H54 (cell line): ENCODE data around the gene SIGLEC12.
"Not testable (repeated sequence)": the region's sequence is repeated elsewhere in the genome, so short reads cannot be mapped to it uniquely, and the experiment has no call there.

ENCODE experiments used
- DNase-seq: peaks from one replicate; pipeline ENCODE4 v3.0.0; 2011; ENCODE audit warnings: low spot score, mixed read lengths; ENCODE audit not compliant: insufficient read length
- FAIRE-seq: peaks from 3 replicates; lab custom pipeline; 2011; peaks lifted over from hg19 to GRCh38; lab: Jason Lieb, UNC
- POLR2A ChIP-seq: IDR thresholded peaks from 2 replicates; pipeline ENCODE4 v1.6.1; 2011; ENCODE audit warnings: low read depth, mild to moderate bottlenecking, low read length

SIGLEC12 gene

DNA sequence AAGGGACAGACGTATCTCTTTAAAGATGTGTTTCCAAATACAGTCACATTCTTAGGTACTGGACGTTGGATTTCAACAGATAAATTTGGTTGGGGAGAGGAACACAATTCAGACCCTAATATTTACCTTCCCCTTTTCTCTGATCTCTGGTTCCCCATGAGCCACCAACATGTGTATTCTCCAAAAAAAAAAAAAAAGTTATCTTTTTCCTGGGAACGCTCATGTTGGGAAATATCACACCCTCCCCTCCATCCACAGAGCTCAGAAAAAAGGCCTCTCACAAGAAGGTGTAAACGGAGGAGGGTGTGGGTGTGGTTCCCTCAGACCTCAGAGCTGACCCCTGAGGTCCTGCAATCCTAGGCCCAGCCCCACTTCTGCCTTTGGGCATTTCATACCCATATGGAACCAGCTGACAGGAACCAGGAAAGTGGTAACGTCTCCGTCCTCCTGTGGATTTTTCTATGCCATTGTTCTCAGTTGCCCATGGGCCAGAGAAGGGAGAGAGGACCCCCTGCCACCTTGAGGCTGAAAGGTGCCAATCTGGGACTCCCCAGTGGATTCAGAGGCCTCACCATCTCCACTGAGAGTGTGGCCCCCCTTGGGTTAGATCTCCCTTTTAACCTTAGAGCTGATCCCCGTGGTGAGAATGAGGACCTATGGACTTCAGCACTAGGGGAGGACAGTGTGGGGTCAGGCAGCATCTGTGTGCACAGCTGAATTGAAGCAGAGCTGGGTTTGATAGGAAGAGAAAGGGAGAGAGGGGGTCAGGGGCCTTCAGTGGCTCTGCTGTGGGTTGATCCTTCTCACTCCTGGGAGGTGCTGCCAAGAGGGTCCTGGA is 8.4 kb upstream of the SIGLEC12 start:
- FAIRE-seq = no peak
- TF ChIP-seq POLR2A = no peak

DNA sequence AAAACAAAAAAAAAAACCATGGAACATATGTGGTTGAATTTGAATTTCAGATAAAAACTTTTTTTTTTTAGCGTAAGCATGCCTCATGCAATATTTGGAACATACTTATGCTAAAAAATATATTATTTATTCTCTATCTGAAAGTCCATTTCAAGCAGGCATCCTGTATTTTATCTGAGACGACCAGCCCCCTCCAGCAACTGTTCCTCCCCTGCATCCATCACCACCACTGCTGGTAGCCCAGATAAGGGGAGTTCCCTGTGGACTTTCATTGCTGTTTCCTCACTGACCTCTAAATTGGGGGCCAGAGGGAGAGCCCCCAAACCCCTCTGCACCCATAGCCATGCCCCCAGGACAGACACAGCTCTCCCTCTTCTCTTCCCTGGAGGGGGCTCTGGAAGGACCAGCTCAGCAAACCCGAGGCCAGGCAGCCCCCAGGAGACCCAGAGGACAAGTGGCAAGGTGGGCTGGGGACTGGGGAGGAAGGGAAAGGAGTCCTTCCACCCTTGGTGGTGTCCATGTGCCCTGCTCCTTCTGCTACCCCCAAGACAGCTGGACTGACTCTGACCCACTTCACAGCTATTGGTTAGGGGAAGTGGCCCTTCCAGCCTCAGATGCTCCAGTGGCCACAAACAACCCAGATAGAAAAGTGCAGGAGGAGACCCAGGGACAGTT is 6.6 kb upstream of the SIGLEC12 start:
- DNase-seq (no peak), FAIRE-seq (no peak)
- no peak for TF ChIP-seq POLR2A

More for the DNA sequence above, 8.4 kb upstream of the SIGLEC12 start:
- no peak for DNase-seq

DNA sequence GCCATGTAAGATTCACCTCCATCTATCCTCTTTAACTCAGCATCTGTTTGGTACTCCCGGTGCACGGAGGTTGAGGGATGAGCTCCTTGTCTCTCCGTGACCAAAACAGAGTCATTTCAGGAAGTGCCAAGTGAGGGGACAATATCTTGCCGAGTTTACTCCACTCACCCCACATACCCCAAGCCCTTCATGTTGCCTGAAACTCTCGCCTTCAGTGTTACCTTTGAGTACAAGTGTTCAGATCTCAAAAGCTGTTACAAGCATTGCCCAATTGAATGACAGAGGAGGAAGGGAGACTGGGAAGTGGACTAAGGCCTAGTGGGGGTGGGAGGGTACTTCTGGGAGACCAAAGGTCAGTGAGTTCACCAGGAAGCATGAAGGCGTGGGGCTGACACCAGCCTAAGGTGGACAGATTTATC is 6.0 kb upstream of the SIGLEC12 start:
- DNase-seq (no peak), FAIRE-seq (no peak)
- TF ChIP-seq POLR2A = no peak

DNA sequence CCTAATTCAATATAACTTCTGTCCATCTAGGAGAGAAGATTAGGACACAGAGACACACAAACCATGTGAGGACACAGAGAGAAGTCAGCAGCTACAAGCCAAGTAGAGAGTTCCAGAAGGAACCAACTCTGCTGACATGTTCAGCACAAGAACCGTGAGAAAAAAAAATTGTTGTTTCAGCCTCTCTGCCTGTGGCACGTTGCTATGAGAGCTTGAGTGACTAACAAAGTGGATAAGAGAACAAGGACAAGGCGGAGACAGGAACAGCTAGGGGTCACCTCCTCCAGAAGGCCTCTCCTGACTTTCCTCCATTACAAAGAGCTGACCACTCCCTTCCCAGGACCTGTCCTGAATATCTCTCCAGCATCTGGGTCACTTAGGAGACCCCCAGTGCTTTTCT is 5.6 kb upstream of the SIGLEC12 start:
- no peak for FAIRE-seq
- no peak for TF ChIP-seq POLR2A
- no peak for DNase-seq

DNA sequence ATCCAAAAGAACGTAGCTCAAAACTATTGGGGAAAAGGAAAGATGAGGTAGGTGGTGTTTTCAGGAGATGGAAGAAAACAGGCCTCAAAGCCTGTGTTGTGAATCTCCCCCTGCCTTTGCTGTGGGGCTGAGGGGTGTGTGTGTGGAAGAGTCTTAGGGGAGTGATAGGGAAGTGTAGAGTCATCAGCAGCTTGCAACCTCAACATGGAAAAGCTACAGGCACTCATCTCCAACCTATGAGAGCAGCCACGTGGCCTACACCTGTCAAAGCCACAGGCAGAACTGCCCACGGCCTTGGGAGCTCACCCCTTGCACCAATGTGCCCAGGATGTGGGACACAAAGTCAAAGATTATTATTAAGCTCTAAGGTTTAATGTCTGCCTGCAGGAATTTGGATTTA is 4.3 kb upstream of the SIGLEC12 start:
- DNase-seq (no peak), FAIRE-seq (no peak)
- TF ChIP-seq POLR2A = no peak

DNA sequence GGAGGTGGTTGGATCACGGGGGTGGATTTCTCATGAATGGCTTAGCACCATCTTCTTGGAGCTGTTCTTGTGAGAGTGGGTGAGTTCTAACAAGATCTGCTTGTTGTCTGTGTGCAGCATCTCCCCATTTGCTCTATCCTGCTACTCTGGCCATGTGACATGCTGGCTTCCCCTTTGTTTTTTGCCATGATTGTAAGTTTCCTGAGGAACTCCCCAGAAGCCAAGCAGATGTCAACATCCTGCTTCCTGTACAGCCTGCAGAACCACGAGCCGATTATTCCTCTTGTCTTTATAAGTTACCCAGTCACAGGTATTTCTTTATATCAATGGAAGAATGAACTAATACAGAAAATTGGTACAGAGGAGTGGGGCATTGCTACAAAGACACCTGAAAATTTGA is 2.3 kb upstream of the SIGLEC12 start:
- no peak for TF ChIP-seq POLR2A
- FAIRE-seq (no peak), DNase-seq (no peak)

DNA sequence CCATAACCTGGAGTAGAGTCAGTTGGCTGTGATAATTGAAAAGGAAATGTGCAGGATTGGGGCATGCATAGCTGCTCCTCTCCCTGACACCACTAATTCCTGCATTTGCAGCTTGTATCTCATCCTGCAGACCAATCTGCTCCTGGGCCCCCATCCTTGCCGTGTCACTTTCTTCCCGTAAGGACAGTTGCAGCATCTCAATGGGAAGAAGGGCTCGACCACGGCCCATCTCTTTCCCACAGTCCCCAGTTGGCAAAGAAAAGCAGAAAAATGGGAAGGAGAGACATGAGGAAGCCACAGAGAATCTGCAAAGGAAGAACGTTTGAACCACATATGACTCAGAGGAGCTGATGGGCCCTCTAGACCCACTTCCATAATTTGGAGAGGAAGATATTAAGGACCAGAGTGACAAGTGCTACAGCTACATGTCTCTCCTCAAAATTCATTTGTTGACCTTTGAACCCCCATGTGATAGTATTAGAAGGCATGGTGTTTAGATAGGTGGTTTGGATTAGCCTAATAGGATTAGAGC is 1.8 kb upstream of the SIGLEC12 start:
- DNase-seq = no peak
- TF ChIP-seq POLR2A = no peak
- FAIRE-seq = no peak

DNA sequence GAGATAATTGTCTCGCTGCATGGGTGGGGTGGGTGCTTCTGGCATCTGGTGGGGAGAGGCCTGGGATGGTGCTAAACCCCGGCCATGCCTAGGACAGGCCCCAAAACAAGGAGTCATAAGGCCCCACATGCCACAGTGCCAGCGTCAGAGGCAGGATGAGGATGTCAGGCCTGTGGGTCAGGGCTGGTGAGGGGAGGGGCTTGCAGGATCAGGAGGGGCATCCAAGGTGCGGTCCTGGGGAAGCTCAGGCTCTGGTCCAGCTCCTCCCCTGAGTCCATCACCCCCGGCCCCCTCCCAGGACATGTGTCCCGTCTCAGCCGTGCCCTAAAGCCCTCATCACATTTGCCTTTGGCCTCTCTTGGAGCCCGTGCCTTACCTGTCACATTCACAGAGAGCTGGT is 669 bp downstream of the SIGLEC12 start:
- FAIRE-seq, DNase-seq: not testable (repeated sequence)

DNA sequence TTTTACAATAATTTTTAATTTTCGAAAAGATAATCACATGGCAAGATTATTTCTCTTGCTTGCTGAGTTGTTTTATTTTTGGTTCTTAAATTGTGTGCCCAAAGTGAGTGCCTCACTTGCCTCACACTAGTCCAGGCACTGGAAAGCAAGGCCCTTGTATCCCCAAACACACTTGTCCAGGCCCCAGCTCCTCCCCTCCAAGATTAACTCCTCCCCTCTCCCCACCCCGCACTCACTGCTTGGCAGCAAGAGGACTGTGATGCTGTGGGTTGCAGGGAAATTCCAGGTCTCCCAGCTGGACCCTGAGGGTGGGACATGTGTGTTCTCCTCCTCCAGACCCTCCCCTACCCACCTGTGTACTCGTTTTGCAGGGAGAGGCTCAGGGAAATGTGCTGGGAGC is 3.9 kb downstream of the SIGLEC12 start:
- no peak for TF ChIP-seq POLR2A
- FAIRE-seq = no peak
- no peak for DNase-seq

DNA sequence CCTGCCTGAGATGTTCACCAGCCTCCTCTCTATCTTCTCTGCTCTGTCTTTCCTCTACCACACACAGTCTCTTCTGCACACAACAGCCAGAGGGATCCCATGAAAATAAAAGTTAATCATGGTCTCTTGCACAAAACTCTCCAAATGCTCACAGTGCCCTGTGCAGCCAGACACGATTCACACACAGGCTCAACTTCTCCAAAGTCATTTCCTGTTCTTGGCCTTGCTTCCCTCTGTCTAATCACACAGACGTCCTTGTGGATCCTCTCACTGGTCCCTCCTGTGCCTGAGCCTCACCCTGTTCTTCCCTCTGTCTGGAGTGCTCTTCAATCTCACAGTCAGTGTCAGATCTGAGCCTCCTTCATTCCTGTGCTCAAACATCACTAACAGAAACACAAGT is 7.8 kb downstream of the SIGLEC12 start:
- DNase-seq (no peak), FAIRE-seq (no peak)
- TF ChIP-seq POLR2A = no peak

DNA sequence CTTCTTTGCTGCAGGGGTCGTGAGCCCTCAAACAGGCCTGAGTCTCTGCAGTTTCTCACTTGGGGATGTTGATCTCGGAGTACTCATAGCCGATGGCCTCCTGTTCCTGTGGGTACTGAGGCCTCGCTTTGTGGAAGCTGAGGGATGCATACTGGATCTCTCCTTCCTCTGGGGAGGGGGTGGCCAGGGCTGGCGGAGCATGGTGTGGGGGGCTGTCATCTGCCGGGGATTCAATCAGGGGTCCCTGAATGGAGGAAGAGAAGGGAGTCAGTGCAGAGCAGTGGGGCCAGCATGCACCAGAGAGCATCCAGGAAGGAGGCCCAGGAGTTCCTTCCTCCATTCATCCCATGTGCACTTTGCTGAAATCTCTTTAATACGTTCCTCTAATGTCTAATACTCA is 10.0 kb downstream of the SIGLEC12 start:
- no peak for TF ChIP-seq POLR2A
- no peak for DNase-seq
- FAIRE-seq = no peak

DNA sequence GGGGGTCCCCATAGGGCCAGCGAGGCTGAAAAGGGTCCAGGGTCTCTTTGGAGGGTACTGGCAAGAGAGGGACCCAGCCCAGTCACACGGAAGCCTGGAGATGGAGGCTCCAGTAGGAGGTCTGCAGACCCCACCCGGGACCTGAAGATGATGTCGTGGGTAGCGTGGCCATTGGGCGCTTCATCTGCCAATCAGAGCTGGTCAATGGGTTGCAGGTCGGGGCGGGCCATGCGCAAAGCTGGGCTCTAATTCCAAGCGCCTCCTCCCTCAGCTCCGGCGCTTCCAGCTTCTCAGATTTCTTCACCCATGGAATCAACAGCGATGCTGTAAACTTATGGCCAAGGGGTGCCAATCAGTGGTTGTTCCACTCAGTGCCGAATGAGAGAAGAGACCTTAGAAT is 10.9 kb downstream of the SIGLEC12 start:
- DNase-seq = no peak
- TF ChIP-seq POLR2A = no peak
- no peak for FAIRE-seq

DNA sequence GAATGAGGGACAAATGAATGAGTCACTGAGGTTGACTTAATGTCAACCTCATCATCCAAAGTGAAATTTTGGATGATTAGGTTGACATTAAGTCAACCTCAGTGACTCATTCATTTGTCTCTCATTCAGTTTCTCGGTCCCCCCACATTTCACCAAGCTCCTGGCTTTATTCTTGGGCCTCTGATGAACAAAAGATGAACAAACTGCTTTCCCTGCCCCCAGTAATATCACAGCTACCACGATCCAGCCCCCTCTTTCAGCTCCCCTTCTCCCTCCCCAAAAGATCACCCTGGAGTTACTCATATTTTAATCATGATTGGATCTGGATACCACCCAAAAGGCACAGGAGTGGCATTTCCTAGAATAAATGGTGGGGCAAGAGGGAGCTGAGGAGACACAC is 12.5 kb downstream of the SIGLEC12 start:
- FAIRE-seq (no peak), DNase-seq (no peak)
- TF ChIP-seq POLR2A = no peak

DNA sequence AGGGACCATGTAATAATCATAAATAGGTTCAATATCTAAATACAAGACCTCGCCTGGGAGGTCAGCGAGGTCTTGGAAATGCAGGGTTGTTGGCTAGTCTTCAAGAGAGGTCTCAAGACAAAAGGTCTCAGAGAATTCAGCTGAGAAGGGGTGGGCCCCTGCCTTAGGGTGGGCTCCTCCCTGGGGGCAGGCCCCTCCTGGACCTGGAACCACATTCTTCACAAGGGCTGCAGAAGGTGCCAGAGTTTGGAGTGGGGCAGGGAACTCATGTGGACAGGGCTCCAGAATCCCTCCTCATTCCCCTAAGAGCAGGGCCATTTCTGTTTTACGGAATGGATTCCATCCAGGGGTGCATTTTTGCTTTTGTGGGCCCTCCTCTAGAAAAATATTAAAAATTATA is 13.1 kb downstream of the SIGLEC12 start:
- FAIRE-seq = no peak
- DNase-seq = no peak
- TF ChIP-seq POLR2A = no peak
